HCT116 (cell line): ENCODE measurements around the gene BAHD1.

Experiments
- EGR1 ChIP-seq: IDR thresholded peaks from 2 replicates; pipeline ENCODE4 v1.6.1; 2012; ENCODE audit warnings: low read depth
- POLR2A ChIP-seq: IDR thresholded peaks from 2 replicates; pipeline ENCODE4 v1.7.0; 2011; ENCODE audit warnings: borderline replicate concordance; ENCODE audit not compliant: insufficient read depth, insufficient read length; ENCODE audit errors: extremely low read depth
- POLR2AphosphoS5 ChIP-seq: IDR thresholded peaks from 2 replicates; pipeline ENCODE4 v1.6.1; 2011; ENCODE audit warnings: mild to moderate bottlenecking, low read depth, low read length, moderate library complexity
- RAD21 ChIP-seq: IDR thresholded peaks from 2 replicates; pipeline ENCODE4 v1.6.1; 2012; ENCODE audit warnings: low read depth, mild to moderate bottlenecking
- SRF ChIP-seq: IDR thresholded peaks from 2 replicates; pipeline ENCODE4 v1.6.1; 2012; ENCODE audit warnings: low read depth
- ZFX ChIP-seq: fragments of 450-650 bp; IDR thresholded peaks from 2 replicates; pipeline ENCODE4 v1.6.1; 2017
- TF ChIP-seq, protein P1 (sequence below): IDR thresholded peaks from 2 replicates; pipeline ENCODE4 v1.6.1; 2012; ENCODE audit warnings: low read depth
- TF ChIP-seq, protein P2 (sequence below), 3 experiments: fragments of 200-600 bp in 1 of 3; sonication (generic) in 1 of 3; IDR thresholded peaks in 2 of 3; conservative IDR thresholded peaks in 1 of 3; 2 replicates each; pipeline ENCODE4 v1.5.1; 2012 to 2017; ENCODE audit warnings: low read depth in 2 of 3, low read length in 2 of 3, antibody characterized with exemption in 1 of 3, borderline replicate concordance in 1 of 3, control low read depth in 1 of 3, mild to moderate bottlenecking in 1 of 3, mixed read lengths in 1 of 3, mixed run types in 1 of 3, moderate library complexity in 1 of 3; ENCODE audit not compliant: insufficient read depth in 1 of 3
- TF ChIP-seq, protein P3 (sequence below): IDR thresholded peaks from 2 replicates; pipeline ENCODE4 v1.6.1; 2012
- TF ChIP-seq, protein P4 (sequence below): IDR thresholded peaks from 2 replicates; pipeline ENCODE4 v1.6.1; 2011; ENCODE audit warnings: mild to moderate bottlenecking, low read length, moderate library complexity; ENCODE audit not compliant: insufficient replicate concordance; ENCODE audit errors: extremely low read depth

DNA sequence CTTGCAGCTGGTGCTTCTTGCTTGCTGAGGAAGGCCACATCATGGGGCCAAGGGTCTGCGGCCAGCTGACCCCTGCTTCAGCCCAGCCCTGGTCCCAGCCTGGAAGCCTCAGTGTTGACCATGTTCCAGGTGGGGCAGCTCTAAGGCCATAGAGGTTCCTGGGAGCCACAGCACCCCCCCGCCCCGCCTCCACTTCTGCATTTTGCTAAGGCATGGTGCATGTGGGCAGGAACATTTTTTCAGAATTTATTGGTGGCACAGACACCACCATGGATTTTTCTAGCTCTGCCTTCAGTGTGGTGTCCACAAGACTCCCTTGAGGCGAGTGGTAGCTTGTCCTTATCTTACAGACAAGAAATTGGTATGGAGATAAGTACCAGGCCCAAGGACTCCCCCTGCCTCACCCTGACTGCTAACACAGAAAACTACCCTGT lies 28.2 kb downstream of the BAHD1 start:
- TF ChIP-seq SRF (no peak), EGR1 (no peak), ZFX (no peak), RAD21 (no peak), POLR2AphosphoS5 (no peak), POLR2A (no peak)
- TF ChIP-seq, protein P1, sequence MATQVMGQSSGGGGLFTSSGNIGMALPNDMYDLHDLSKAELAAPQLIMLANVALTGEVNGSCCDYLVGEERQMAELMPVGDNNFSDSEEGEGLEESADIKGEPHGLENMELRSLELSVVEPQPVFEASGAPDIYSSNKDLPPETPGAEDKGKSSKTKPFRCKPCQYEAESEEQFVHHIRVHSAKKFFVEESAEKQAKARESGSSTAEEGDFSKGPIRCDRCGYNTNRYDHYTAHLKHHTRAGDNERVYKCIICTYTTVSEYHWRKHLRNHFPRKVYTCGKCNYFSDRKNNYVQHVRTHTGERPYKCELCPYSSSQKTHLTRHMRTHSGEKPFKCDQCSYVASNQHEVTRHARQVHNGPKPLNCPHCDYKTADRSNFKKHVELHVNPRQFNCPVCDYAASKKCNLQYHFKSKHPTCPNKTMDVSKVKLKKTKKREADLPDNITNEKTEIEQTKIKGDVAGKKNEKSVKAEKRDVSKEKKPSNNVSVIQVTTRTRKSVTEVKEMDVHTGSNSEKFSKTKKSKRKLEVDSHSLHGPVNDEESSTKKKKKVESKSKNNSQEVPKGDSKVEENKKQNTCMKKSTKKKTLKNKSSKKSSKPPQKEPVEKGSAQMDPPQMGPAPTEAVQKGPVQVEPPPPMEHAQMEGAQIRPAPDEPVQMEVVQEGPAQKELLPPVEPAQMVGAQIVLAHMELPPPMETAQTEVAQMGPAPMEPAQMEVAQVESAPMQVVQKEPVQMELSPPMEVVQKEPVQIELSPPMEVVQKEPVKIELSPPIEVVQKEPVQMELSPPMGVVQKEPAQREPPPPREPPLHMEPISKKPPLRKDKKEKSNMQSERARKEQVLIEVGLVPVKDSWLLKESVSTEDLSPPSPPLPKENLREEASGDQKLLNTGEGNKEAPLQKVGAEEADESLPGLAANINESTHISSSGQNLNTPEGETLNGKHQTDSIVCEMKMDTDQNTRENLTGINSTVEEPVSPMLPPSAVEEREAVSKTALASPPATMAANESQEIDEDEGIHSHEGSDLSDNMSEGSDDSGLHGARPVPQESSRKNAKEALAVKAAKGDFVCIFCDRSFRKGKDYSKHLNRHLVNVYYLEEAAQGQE, result no peak
- TF ChIP-seq, protein P2, sequence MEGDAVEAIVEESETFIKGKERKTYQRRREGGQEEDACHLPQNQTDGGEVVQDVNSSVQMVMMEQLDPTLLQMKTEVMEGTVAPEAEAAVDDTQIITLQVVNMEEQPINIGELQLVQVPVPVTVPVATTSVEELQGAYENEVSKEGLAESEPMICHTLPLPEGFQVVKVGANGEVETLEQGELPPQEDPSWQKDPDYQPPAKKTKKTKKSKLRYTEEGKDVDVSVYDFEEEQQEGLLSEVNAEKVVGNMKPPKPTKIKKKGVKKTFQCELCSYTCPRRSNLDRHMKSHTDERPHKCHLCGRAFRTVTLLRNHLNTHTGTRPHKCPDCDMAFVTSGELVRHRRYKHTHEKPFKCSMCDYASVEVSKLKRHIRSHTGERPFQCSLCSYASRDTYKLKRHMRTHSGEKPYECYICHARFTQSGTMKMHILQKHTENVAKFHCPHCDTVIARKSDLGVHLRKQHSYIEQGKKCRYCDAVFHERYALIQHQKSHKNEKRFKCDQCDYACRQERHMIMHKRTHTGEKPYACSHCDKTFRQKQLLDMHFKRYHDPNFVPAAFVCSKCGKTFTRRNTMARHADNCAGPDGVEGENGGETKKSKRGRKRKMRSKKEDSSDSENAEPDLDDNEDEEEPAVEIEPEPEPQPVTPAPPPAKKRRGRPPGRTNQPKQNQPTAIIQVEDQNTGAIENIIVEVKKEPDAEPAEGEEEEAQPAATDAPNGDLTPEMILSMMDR (IDR thresholded peaks at IDR 0.05 in 2 of 3, conservative IDR thresholded peaks at IDR 0.05 in 1 of 3; ENCODE audit: borderline replicate concordance in 1 of 3, insufficient read depth in 1 of 3, low read depth in 2 of 3, low read length in 2 of 3), result no peak
- TF ChIP-seq, protein P3, sequence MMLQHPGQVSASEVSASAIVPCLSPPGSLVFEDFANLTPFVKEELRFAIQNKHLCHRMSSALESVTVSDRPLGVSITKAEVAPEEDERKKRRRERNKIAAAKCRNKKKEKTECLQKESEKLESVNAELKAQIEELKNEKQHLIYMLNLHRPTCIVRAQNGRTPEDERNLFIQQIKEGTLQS, result no peak
- TF ChIP-seq, protein P4, sequence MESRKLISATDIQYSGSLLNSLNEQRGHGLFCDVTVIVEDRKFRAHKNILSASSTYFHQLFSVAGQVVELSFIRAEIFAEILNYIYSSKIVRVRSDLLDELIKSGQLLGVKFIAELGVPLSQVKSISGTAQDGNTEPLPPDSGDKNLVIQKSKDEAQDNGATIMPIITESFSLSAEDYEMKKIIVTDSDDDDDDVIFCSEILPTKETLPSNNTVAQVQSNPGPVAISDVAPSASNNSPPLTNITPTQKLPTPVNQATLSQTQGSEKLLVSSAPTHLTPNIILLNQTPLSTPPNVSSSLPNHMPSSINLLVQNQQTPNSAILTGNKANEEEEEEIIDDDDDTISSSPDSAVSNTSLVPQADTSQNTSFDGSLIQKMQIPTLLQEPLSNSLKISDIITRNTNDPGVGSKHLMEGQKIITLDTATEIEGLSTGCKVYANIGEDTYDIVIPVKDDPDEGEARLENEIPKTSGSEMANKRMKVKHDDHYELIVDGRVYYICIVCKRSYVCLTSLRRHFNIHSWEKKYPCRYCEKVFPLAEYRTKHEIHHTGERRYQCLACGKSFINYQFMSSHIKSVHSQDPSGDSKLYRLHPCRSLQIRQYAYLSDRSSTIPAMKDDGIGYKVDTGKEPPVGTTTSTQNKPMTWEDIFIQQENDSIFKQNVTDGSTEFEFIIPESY, result no peak
